ENCODE results near the gene GNG8.

GRCh38 chr19:46634656-46635218 is 1.3 kb downstream of the GNG8 start:
- TF ChIP-seq, protein P1, sequence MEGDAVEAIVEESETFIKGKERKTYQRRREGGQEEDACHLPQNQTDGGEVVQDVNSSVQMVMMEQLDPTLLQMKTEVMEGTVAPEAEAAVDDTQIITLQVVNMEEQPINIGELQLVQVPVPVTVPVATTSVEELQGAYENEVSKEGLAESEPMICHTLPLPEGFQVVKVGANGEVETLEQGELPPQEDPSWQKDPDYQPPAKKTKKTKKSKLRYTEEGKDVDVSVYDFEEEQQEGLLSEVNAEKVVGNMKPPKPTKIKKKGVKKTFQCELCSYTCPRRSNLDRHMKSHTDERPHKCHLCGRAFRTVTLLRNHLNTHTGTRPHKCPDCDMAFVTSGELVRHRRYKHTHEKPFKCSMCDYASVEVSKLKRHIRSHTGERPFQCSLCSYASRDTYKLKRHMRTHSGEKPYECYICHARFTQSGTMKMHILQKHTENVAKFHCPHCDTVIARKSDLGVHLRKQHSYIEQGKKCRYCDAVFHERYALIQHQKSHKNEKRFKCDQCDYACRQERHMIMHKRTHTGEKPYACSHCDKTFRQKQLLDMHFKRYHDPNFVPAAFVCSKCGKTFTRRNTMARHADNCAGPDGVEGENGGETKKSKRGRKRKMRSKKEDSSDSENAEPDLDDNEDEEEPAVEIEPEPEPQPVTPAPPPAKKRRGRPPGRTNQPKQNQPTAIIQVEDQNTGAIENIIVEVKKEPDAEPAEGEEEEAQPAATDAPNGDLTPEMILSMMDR (IDR thresholded peaks at IDR 0.05) = no peak
- TF ChIP-seq ZFX (IDR thresholded peaks at IDR 0.05; ENCODE audit: borderline replicate concordance) = no peak

Data from 22Rv1 (cell line).